ENCODE measurements around the gene ASTL.

Gene ASTL

DNA sequence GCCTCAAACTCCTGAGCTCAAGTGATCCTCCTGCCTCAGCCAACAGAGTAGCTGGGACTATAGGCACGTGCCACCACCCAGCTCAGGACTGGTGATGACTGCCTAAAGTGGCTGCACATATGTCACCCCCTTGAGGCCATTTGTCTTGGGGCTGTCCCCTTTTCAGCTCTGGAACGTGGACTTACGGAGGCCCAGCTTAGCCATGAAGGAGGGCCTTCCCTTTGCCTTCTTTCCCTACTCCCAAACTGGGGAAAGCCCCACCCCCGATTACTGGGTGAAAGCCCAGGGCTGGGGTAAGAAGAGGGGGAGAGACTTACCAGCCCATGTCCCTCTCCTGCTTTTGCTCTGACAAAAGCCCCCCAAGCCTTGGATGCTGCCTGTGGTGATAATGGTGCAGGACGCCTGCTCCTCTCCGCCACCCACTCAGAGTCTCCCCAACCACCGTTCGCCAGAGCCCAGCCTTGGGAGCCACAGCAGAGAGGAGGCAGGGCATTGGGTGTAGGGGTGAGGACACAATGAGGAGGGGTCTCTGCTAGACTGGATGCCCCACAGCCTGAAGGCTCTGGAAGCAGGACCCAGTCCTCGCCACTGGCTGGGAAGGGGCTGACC is 9.4 kb upstream of the ASTL start:
- Histone ChIP-seq H3K27me3 (ENCODE audit: insufficient read depth, low read depth) (no peaks in the 10 kb centered on the region), H3K27ac (no peak overlapping the region), H2AFZ (ENCODE audit: low read depth) (peak overlapping the region; percentile 73; the same call in 1 of the 2 replicates), H3K4me3 (IDR thresholded peaks at IDR 0.05; ENCODE audit: insufficient read depth, low read depth, low read length) (no peak overlapping the region), H4K20me1 (ENCODE audit: insufficient read depth) (no peaks in the 10 kb centered on the region), H3K79me2 (ENCODE audit: insufficient read depth, low read depth) (peaks cover 14% of the 10 kb centered on the region), H3K36me3 (ENCODE audit: insufficient read depth) (peaks cover 9% of the 10 kb centered on the region; the same call in 1 of the 2 replicates), H3K9ac (no peak overlapping the region), H3K4me1 (ENCODE audit: low read depth, poor library complexity, severe bottlenecking) (peaks cover 27% of the 10 kb centered on the region), H3K4me2 (peak overlapping the region; percentile 99; the same call in 1 of the 2 replicates)
- TF ChIP-seq, protein P1, sequence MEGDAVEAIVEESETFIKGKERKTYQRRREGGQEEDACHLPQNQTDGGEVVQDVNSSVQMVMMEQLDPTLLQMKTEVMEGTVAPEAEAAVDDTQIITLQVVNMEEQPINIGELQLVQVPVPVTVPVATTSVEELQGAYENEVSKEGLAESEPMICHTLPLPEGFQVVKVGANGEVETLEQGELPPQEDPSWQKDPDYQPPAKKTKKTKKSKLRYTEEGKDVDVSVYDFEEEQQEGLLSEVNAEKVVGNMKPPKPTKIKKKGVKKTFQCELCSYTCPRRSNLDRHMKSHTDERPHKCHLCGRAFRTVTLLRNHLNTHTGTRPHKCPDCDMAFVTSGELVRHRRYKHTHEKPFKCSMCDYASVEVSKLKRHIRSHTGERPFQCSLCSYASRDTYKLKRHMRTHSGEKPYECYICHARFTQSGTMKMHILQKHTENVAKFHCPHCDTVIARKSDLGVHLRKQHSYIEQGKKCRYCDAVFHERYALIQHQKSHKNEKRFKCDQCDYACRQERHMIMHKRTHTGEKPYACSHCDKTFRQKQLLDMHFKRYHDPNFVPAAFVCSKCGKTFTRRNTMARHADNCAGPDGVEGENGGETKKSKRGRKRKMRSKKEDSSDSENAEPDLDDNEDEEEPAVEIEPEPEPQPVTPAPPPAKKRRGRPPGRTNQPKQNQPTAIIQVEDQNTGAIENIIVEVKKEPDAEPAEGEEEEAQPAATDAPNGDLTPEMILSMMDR (conservative IDR thresholded peaks at IDR 0.05; ENCODE audit: low read depth, low read length) = no peak

DNA sequence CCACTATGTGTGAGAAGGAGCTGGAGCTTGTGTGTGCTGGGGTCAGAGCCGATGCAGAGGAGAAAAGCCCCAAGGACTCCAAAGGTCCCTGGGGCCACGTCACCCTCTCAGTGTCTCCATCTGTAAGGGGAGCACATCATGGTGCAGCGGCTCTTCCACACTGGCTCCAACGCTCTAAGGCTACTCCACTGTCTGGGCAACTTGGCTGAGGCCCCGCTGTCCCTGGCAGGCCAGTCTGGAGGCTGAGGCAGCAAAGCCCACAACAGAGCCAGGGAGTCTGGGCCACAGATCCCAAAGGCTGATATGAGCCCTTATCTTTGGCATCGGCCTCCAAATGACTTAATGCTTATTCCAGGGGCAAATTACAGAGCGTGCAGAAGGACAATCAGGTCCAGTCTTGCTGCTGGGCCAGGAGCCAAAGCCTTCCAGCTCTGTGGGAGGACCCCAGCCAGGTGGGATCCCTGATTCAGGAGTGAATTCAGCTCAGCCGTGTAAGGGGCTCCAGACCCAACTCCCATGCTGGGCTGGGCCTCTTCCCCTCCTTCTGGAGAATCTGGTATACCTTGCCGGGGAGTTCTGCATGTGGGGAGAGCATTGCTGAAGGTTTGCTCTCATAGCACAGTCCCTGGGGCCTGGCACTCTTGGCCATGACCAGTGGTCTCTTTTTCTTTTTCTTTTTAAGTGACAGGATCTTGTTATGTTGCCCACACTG is 8.7 kb upstream of the ASTL start:
- H3K4me3 ChIP-seq (IDR thresholded peaks at IDR 0.05; ENCODE audit: insufficient read depth, low read depth, low read length) = no peak overlapping the region
- H2AFZ ChIP-seq (ENCODE audit: low read depth) = peak overlapping the region; percentile 73
- H3K36me3 ChIP-seq (ENCODE audit: insufficient read depth) = peaks cover 9% of the 10 kb centered on the region; the same call in 1 of the 2 replicates
- peak overlapping the region; percentile 76 for H3K27ac ChIP-seq
- H4K20me1 ChIP-seq (ENCODE audit: insufficient read depth) = no peaks in the 10 kb centered on the region
- peaks cover 27% of the 10 kb centered on the region for H3K4me1 ChIP-seq (ENCODE audit: low read depth, poor library complexity, severe bottlenecking)
- peak overlapping the region; percentile 86 for H3K9ac ChIP-seq
- no peaks in the 10 kb centered on the region for H3K27me3 ChIP-seq (ENCODE audit: insufficient read depth, low read depth)
- TF ChIP-seq, protein P1 (conservative IDR thresholded peaks at IDR 0.05; ENCODE audit: low read depth, low read length) = no peak
- peaks cover 14% of the 10 kb centered on the region for H3K79me2 ChIP-seq (ENCODE audit: insufficient read depth, low read depth)
- H3K4me2 ChIP-seq = peak overlapping the region; percentile 99

DNA sequence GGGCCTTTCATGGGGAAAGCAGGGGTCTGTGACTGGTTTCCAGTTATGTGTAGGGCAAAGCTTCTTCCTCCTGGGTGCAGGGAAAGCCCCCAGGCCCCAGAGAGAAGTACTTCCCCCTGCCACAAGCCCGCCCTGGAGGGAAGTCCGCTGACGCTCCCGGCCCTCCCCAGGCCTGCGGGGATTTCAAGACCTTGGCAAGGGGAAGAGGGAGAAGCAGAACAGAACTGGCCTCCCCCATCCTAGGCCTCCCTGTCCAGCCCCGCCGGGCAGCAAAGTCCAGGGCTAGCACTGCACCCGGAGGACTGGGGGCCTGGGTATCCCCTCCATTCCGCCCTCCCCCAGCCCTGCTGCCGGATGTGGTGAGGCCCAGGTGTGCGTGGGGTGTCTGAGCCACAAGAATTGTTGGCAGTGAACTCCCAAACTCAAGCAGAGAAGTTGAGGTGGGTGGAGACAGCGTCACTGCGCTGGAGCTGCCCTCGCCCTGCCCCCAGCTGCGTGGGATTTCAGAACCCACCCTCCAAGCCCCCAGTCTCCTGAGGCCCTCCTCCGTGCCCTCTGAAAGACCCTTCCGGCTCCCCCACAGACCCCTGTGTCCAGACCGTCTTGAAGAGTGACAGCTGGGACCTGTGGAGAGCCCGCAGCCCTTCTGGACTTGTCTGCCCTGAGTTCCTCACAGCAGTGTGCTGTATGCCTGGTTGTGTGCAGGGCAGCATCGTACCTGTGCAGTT is 8.0 kb upstream of the ASTL start:
- Histone ChIP-seq H3K4me1 (ENCODE audit: low read depth, poor library complexity, severe bottlenecking) (peaks cover 27% of the 10 kb centered on the region), H4K20me1 (ENCODE audit: insufficient read depth) (no peaks in the 10 kb centered on the region), H3K36me3 (ENCODE audit: insufficient read depth) (peaks cover 9% of the 10 kb centered on the region; the same call in 1 of the 2 replicates), H3K27ac (peak overlapping the region; percentile 76), H3K27me3 (ENCODE audit: insufficient read depth, low read depth) (no peaks in the 10 kb centered on the region), H3K9ac (peak overlapping the region; percentile 86), H3K79me2 (ENCODE audit: insufficient read depth, low read depth) (peaks cover 14% of the 10 kb centered on the region), H3K4me2 (peak overlapping the region; percentile 99), H3K4me3 (IDR thresholded peaks at IDR 0.05; ENCODE audit: insufficient read depth, low read depth, low read length) (peak overlapping the region; percentile 62), H2AFZ (ENCODE audit: low read depth) (peak overlapping the region; percentile 73)
- TF ChIP-seq, protein P1 (conservative IDR thresholded peaks at IDR 0.05; ENCODE audit: low read depth, low read length) = no peak

DNA sequence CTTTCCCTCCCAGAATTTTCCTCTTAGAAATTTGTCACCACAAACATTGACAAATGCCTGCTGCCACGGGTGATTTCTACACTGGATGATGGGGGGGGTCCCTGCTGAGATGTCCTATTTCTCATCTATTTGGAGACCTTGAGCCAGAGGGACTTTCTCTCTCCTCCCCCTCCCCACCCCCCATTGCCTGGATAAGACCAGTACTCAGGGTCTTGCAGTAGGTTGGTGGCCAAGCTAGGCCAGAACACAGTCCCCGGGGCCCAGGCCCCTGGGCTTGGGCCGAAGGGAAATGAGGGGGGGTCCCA is 7.5 kb upstream of the ASTL start:
- peak overlapping the region; percentile 76 for H3K27ac ChIP-seq

More for the DNA sequence above, 7.5 kb upstream of the ASTL start:
- no peaks in the 10 kb centered on the region for H3K27me3 ChIP-seq (ENCODE audit: insufficient read depth, low read depth)
- no peaks in the 10 kb centered on the region for H4K20me1 ChIP-seq (ENCODE audit: insufficient read depth)
- H3K79me2 ChIP-seq (ENCODE audit: insufficient read depth, low read depth) = peaks cover 14% of the 10 kb centered on the region
- TF ChIP-seq, protein P1 (conservative IDR thresholded peaks at IDR 0.05; ENCODE audit: low read depth, low read length) = no peak
- H2AFZ ChIP-seq (ENCODE audit: low read depth) = peak overlapping the region; percentile 73
- peak overlapping the region; percentile 99 for H3K4me2 ChIP-seq
- peak overlapping the region; percentile 62 for H3K4me3 ChIP-seq (IDR thresholded peaks at IDR 0.05; ENCODE audit: insufficient read depth, low read depth, low read length)
- H3K4me1 ChIP-seq (ENCODE audit: low read depth, poor library complexity, severe bottlenecking) = peaks cover 27% of the 10 kb centered on the region
- H3K36me3 ChIP-seq (ENCODE audit: insufficient read depth) = peaks cover 9% of the 10 kb centered on the region; the same call in 1 of the 2 replicates
- H3K9ac ChIP-seq = peak overlapping the region; percentile 86; the same call in 1 of the 2 replicates

Measured in KMS-11 (cell line).